Fibroblast of lung (primary cell): ENCODE results near the gene HPX. TPM values are rescaled to one million over a fixed set of nuclear protein-coding genes. Genes with fewer than 3 reads are reported as not detected.
A peak's percentile ranks its signal among the peaks of the same experiment; 100 is the strongest.

Source experiments
- DNase-seq, 2 donors: peaks; one replicate each; pipeline versions ENCODE4 v3.0.0 to v3.0.0-alpha.2; 2010; ENCODE audit warnings: low read depth in 2 of 2
- H2AFZ ChIP-seq: 2 replicates; pipeline ENCODE4 v1.5.1; 2012; ENCODE audit warnings: low read length, control low read depth, inconsistent platforms
- H3K27ac ChIP-seq: 2 replicates; pipeline ENCODE4 v1.5.1; 2011; ENCODE audit warnings: low read length, control low read depth; ENCODE audit not compliant: insufficient read depth
- H3K27me3 ChIP-seq: 2 replicates; pipeline ENCODE4 v1.5.1; 2011; ENCODE audit warnings: mild to moderate bottlenecking, low read length; ENCODE audit not compliant: control insufficient read depth, insufficient read depth
- H3K36me3 ChIP-seq: 2 replicates; pipeline ENCODE4 v1.5.1; 2011; ENCODE audit warnings: low read length; ENCODE audit not compliant: control insufficient read depth, insufficient read depth
- H3K4me1 ChIP-seq: 2 replicates; pipeline ENCODE4 v1.5.1; 2011; ENCODE audit warnings: low read length; ENCODE audit not compliant: control insufficient read depth, insufficient read depth; ENCODE audit errors: extremely low read depth
- H3K4me2 ChIP-seq: 2 replicates; pipeline ENCODE4 v1.5.1; 2011; ENCODE audit warnings: low read length, control low read depth; ENCODE audit not compliant: insufficient read depth; ENCODE audit errors: extremely low read depth
- H3K4me3 ChIP-seq, 4 experiments: fragments of 200-600 bp in 1 of 4; sonication (generic) in 1 of 4; replicated peaks in 1 of 4; 2 replicates each; pipeline ENCODE4 v1.5.1; 2011 to 2016; ENCODE audit warnings: low read length in 4 of 4, low read depth in 3 of 4, mild to moderate bottlenecking in 3 of 4, control low read depth in 2 of 4, inconsistent platforms in 1 of 4, mixed read lengths in 1 of 4; ENCODE audit not compliant: insufficient read depth in 1 of 4; ENCODE audit errors: control extremely low read depth in 1 of 4
- H3K79me2 ChIP-seq: 2 replicates; pipeline ENCODE4 v1.5.1; 2012; ENCODE audit warnings: mild to moderate bottlenecking, low read length, inconsistent platforms; ENCODE audit not compliant: control insufficient read depth, insufficient read depth
- H3K9ac ChIP-seq: 2 replicates; pipeline ENCODE4 v1.5.1; 2011; ENCODE audit warnings: mild to moderate bottlenecking, low read length, control low read depth; ENCODE audit not compliant: insufficient read depth
- H3K9me3 ChIP-seq: 2 replicates; pipeline ENCODE4 v1.5.1; 2012; ENCODE audit warnings: low read depth, low read length; ENCODE audit not compliant: control insufficient read depth, insufficient read depth
- H4K20me1 ChIP-seq: 2 replicates; pipeline ENCODE4 v1.5.1; 2011; ENCODE audit warnings: low read length; ENCODE audit not compliant: control insufficient read depth, insufficient read depth; ENCODE audit errors: extremely low read depth
- CTCF ChIP-seq, 2 donors: IDR thresholded peaks in 1 of 2; conservative IDR thresholded peaks in 1 of 2; 1 replicate in 1 of 2; 2 replicates in 1 of 2; pipeline ENCODE4 v1.5.1; 2011 to 2012; ENCODE audit warnings: low read length in 2 of 2, control low read depth in 1 of 2, inconsistent platforms in 1 of 2, low read depth in 1 of 2, mild to moderate bottlenecking in 1 of 2
- EZH2 ChIP-seq: IDR thresholded peaks from 2 replicates; pipeline ENCODE4 v1.5.1; 2012; ENCODE audit warnings: low read length, control low read depth, mild to moderate bottlenecking; ENCODE audit errors: missing control alignments
- polyA plus RNA-seq, 2 donors: library from polyadenylated mRNA; depleted of rRNA in 1 of 2; stranded (reverse) in 1 of 2; unstranded in 1 of 2; fragments of >200 nt; gene quantifications; 2 replicates each; pipeline ENCODE4 v1.2.1, GENCODE V29; 2011 to 2012; ENCODE audit warnings: missing spikeins in 1 of 2
- total RNA-seq: library from RNA; depleted of rRNA; stranded (reverse); fragments of >200 nt; gene quantifications from 2 replicates; pipeline ENCODE4 v1.2.1, GENCODE V29; 2014

The HPX gene
- total and polyA plus RNA-seq, 2 donors (not counting 1 experiment from before 2014, with no cell fraction given), result 0.18 to 0.83 TPM

DNA sequence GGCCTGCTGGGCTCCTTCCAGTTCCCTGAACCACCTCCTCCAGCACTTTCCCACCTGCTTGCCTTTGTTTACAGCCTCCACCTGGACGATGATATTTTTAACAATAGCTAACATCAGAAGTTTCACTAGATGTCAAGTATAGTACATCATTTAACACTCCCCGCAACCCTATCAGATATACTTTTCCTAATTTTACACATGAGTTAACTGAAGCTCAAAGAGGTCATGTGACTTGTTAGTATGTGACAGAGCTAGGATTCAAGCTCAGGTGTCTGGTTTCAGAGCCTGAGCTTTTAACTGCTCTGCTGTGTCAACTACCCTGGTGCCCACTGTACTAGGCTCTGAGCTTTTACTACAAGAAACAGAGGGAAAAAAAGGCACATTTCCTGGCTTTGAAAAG lies 14.3 kb upstream of the HPX start:
- DNase-seq, result no peak
- H3K27me3 ChIP-seq, result no peaks in the 10 kb centered on the region
- no peaks in the 10 kb centered on the region for H3K9me3 ChIP-seq
- peaks cover 23% of the 10 kb centered on the region for H3K36me3 ChIP-seq
- no peak for TF ChIP-seq EZH2
- no peak for TF ChIP-seq CTCF (conservative IDR thresholded peaks at IDR 0.05 in 1 of 2, IDR thresholded peaks at IDR 0.05 in 1 of 2; ENCODE audit: low read depth in 1 of 2, low read length in 2 of 2)
- no peaks in the 10 kb centered on the region for H3K4me1 ChIP-seq
- H4K20me1 ChIP-seq, result no peaks in the 10 kb centered on the region
- H3K27ac ChIP-seq, result no peak overlapping the region
- no peak overlapping the region for H3K9ac ChIP-seq
- H2AFZ ChIP-seq, result no peak overlapping the region
- no peak overlapping the region for H3K4me3 ChIP-seq
- no peaks in the 10 kb centered on the region for H3K79me2 ChIP-seq
- no peak overlapping the region for H3K4me2 ChIP-seq

GRCh38 chr11:6453152-6453551 lies 12.4 kb upstream of the HPX start:
- Histone ChIP-seq H3K4me1 (no peaks in the 10 kb centered on the region), H3K27me3 (no peaks in the 10 kb centered on the region), H3K79me2 (no peaks in the 10 kb centered on the region), H3K9ac (no peak overlapping the region), H3K4me2 (no peak overlapping the region), H3K36me3 (peaks cover 26% of the 10 kb centered on the region), H3K9me3 (no peaks in the 10 kb centered on the region), H4K20me1 (no peaks in the 10 kb centered on the region), H3K4me3 (no peak overlapping the region), H3K27ac (no peak overlapping the region), H2AFZ (no peak overlapping the region)
- DNase-seq, result no peak
- no peak for TF ChIP-seq CTCF (conservative IDR thresholded peaks at IDR 0.05 in 1 of 2, IDR thresholded peaks at IDR 0.05 in 1 of 2; ENCODE audit: low read depth in 1 of 2, low read length in 2 of 2)
- no peak for TF ChIP-seq EZH2

DNA sequence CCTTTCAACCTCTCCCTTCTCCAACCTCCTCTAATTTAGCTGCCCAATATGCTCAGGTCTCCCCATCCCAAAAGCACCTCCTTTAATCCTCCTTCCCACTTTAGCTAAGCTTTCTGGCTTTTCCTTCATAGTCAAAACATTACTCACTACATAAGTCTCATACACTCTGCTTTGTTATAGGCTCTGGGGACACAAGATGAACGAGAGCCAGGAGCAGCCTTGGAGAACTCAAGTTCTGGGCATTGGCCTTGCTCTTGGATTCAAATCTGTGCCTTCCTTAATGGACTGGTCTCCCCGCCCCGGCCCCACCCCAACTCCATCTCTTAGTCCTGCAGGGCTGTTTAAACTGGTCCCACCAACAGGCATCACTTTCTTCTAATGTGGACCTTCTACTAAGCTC lies 11.4 kb upstream of the HPX start:
- no peaks in the 10 kb centered on the region for H3K4me1 ChIP-seq
- no peaks in the 10 kb centered on the region for H4K20me1 ChIP-seq
- H3K9ac ChIP-seq, result no peak overlapping the region
- no peak overlapping the region for H3K27ac ChIP-seq
- no peaks in the 10 kb centered on the region for H3K27me3 ChIP-seq
- no peaks in the 10 kb centered on the region for H3K79me2 ChIP-seq
- no peak for TF ChIP-seq EZH2
- TF ChIP-seq CTCF (conservative IDR thresholded peaks at IDR 0.05 in 1 of 2, IDR thresholded peaks at IDR 0.05 in 1 of 2; ENCODE audit: low read depth in 1 of 2, low read length in 2 of 2), result no peak
- no peak overlapping the region for H2AFZ ChIP-seq
- no peaks in the 10 kb centered on the region for H3K9me3 ChIP-seq
- H3K36me3 ChIP-seq, result peaks cover 20% of the 10 kb centered on the region
- H3K4me3 ChIP-seq, result no peak overlapping the region
- no peak overlapping the region for H3K4me2 ChIP-seq
- DNase-seq, result peak in 1 of 2 donors; percentile 12
